HG03159 (cell line): ENCODE measurements around the gene GPR31.

Source experiments
- ATAC-seq: cut with Tn5 transposase; IDR thresholded peaks from one replicate; pipeline ENCODE4 v1.9.1; 2021; ENCODE audit warnings: mild to moderate bottlenecking, moderate library complexity; ENCODE audit not compliant: unreplicated experiment

Gene GPR31

GRCh38 chr6:167140589-167141474 is 16.9 kb downstream of the GPR31 start:
- ATAC-seq = no peak

GRCh38 chr6:167139761-167140160 is 18.0 kb downstream of the GPR31 start:
- no peak for ATAC-seq

GRCh38 chr6:167137881-167138280 is 19.9 kb downstream of the GPR31 start:
- no peak for ATAC-seq

GRCh38 chr6:167137081-167137480 is 20.7 kb downstream of the GPR31 start:
- ATAC-seq = no peak

GRCh38 chr6:167136376-167136775 is 21.4 kb downstream of the GPR31 start:
- no peak for ATAC-seq

GRCh38 chr6:167134448-167135328 is 23.1 kb downstream of the GPR31 start:
- ATAC-seq = no peak

- no peak for ATAC-seq
Observed at GRCh38 chr6:167130712-167131684, 26.8 kb downstream of the GPR31 start.

GRCh38 chr6:167130008-167130677 is 27.6 kb downstream of the GPR31 start:
- peak; percentile 64 for ATAC-seq

GRCh38 chr6:167129562-167129961 is 28.2 kb downstream of the GPR31 start:
- ATAC-seq = no peak

GRCh38 chr6:167129159-167129558 is 28.6 kb downstream of the GPR31 start:
- no peak for ATAC-seq

GRCh38 chr6:167127785-167128531 is 29.8 kb downstream of the GPR31 start:
- ATAC-seq = no peak

- ATAC-seq = no peak
Observed at GRCh38 chr6:167125855-167126349, 31.9 kb downstream of the GPR31 start.

GRCh38 chr6:167125410-167125809 is 32.4 kb downstream of the GPR31 start:
- no peak for ATAC-seq

GRCh38 chr6:167124753-167125152 is 33.0 kb downstream of the GPR31 start:
- ATAC-seq = no peak

GRCh38 chr6:167122827-167123657 is 34.7 kb downstream of the GPR31 start, which contains the start of gene CCR6:
TSS of gene CCR6 (plus strand) at chr6:167123096. CDS start at chr6:167136135, 13,039 bp downstream.
- no peak for ATAC-seq

GRCh38 chr6:167122041-167122826 is 35.5 kb downstream of the GPR31 start:
- ATAC-seq = peak; percentile 25

- no peak for ATAC-seq
Observed at GRCh38 chr6:167121335-167121841, 36.4 kb downstream of the GPR31 start.
